ENCODE results near the gene NFXL1.

DNA sequence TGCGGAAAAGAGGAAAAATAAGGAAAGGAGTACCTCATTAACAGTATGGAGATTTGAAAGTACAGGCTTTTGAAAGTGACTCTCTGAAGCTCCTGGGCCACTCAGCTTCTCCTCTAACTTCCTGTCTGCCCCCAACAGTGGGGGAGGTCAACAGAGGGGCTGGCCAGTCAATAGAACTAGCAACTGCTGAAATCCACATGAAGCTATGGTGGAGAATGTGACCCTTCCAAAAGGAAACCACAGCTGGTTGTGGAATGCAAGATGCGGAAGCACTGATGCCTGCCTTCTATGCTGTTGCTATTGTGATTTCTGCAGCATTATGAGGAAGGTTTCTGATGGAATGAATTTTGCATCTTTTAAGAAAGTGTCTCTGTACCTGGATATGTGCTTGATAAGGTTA is 78.9 kb downstream of the NFXL1 start:
- TF ChIP-seq, protein P1, sequence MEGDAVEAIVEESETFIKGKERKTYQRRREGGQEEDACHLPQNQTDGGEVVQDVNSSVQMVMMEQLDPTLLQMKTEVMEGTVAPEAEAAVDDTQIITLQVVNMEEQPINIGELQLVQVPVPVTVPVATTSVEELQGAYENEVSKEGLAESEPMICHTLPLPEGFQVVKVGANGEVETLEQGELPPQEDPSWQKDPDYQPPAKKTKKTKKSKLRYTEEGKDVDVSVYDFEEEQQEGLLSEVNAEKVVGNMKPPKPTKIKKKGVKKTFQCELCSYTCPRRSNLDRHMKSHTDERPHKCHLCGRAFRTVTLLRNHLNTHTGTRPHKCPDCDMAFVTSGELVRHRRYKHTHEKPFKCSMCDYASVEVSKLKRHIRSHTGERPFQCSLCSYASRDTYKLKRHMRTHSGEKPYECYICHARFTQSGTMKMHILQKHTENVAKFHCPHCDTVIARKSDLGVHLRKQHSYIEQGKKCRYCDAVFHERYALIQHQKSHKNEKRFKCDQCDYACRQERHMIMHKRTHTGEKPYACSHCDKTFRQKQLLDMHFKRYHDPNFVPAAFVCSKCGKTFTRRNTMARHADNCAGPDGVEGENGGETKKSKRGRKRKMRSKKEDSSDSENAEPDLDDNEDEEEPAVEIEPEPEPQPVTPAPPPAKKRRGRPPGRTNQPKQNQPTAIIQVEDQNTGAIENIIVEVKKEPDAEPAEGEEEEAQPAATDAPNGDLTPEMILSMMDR (IDR thresholded peaks at IDR 0.05), result no peak
- TF ChIP-seq POLR2A (IDR thresholded peaks at IDR 0.05), result no peak
